Osteoblast (primary cell): Measurements from ENCODE around the gene TRAK1. TPM values are rescaled to one million over a fixed set of nuclear protein-coding genes. Genes with fewer than 3 reads are reported as not detected.

Experiments
- DNase-seq: peaks from one replicate; pipeline ENCODE4 v3.0.0; 2011; ENCODE audit warnings: low spot score, mixed read lengths; ENCODE audit not compliant: insufficient read length; ENCODE audit errors: missing footprints
- H2AFZ ChIP-seq: 2 replicates; pipeline ENCODE4 v1.6.0; 2011; ENCODE audit warnings: mild to moderate bottlenecking, low read length
- H3K27ac ChIP-seq: 2 replicates; pipeline ENCODE4 v1.5.1; 2011; ENCODE audit warnings: mild to moderate bottlenecking, low read depth, low read length, moderate library complexity
- H3K27me3 ChIP-seq: 2 replicates; pipeline ENCODE4 v1.6.0; 2012; ENCODE audit warnings: mild to moderate bottlenecking, control low read depth, inconsistent platforms, low read length, moderate library complexity; ENCODE audit not compliant: insufficient read depth
- H3K36me3 ChIP-seq: 2 replicates; pipeline ENCODE4 v1.5.1; 2011; ENCODE audit warnings: mild to moderate bottlenecking, low read length, control low read depth, moderate library complexity; ENCODE audit not compliant: insufficient read depth
- H3K4me1 ChIP-seq: 2 replicates; pipeline ENCODE4 v1.5.1; 2011; ENCODE audit warnings: mild to moderate bottlenecking, low read length, control low read depth, moderate library complexity; ENCODE audit not compliant: insufficient read depth
- H3K4me2 ChIP-seq: 2 replicates; pipeline ENCODE4 v1.6.0; 2011; ENCODE audit warnings: mild to moderate bottlenecking, low read length; ENCODE audit not compliant: insufficient read depth
- H3K4me3 ChIP-seq: fragments of 200-600 bp; sonication (generic); 3 replicates; pipeline ENCODE4 v1.5.1; 2012; ENCODE audit warnings: mild to moderate bottlenecking, low read length, inconsistent platforms; ENCODE audit not compliant: insufficient read depth
- H3K79me2 ChIP-seq: 2 replicates; pipeline ENCODE4 v1.6.0; 2012; ENCODE audit warnings: mild to moderate bottlenecking, low read length, control low read depth, inconsistent platforms; ENCODE audit not compliant: insufficient read depth
- H3K9me3 ChIP-seq: 2 replicates; pipeline ENCODE4 v1.5.1; 2011; ENCODE audit warnings: low read depth, low read length, control low read depth
- H4K20me1 ChIP-seq: 2 replicates; pipeline ENCODE4 v1.6.0; 2012; ENCODE audit warnings: mild to moderate bottlenecking, low read length, control low read depth; ENCODE audit not compliant: insufficient read depth
- total RNA-seq: library from RNA; depleted of rRNA; stranded (reverse); fragments of >200 nt; gene quantifications from 2 replicates; pipeline ENCODE4 v1.2.3, GENCODE V29; 2012
- TF ChIP-seq, protein P1 (sequence below): IDR thresholded peaks from 2 replicates; pipeline ENCODE4 v1.5.1; 2011; ENCODE audit warnings: mild to moderate bottlenecking, low read depth, low read length, moderate library complexity; ENCODE audit errors: extremely low read depth

TRAK1 gene
- total RNA-seq, 1 donor: 60.4 TPM

DNA sequence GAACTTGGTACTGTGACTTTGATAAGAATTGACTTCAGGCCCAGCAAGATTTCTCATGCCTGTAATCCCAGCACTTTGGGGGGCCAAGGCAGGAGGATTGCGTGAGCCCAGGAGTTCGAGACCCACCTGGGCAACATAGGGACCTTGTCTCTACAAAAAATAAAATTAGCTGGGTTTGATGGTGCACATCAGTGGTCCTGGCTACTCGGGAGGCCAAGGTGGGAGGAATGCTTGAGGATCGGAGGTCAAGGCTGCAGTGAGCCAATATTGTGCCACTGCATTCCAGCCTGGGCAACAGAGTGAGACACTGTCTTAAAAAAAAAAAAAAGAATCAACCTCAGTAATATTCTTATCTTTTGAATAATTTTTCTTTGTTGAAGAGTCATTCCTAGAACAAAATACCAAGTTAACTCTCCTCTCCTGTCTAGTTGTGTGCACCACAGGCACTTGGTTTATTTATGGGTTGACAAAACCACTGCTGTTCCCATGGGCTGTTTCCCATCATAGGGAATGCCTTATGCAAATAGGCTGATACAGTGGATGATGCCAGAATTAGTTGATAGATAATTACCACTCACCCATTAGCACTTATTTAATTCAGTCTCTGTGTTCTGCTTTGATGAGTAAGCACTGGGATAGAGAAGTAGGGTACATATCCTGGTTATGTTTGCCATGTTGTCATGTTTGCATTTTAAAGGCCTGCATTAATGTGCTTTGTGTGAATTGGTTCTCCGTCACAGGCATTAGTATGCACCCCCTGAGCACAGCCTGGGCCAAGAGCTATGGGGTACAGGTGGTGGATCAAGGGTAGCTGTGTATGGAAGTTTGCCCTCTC lies 32.9 kb downstream of the TRAK1 start:
- H3K36me3 ChIP-seq: peaks cover 21% of the 10 kb centered on the region
- peaks cover 5% of the 10 kb centered on the region for H3K4me1 ChIP-seq
- peaks cover 24% of the 10 kb centered on the region for H4K20me1 ChIP-seq
- TF ChIP-seq, protein P1, sequence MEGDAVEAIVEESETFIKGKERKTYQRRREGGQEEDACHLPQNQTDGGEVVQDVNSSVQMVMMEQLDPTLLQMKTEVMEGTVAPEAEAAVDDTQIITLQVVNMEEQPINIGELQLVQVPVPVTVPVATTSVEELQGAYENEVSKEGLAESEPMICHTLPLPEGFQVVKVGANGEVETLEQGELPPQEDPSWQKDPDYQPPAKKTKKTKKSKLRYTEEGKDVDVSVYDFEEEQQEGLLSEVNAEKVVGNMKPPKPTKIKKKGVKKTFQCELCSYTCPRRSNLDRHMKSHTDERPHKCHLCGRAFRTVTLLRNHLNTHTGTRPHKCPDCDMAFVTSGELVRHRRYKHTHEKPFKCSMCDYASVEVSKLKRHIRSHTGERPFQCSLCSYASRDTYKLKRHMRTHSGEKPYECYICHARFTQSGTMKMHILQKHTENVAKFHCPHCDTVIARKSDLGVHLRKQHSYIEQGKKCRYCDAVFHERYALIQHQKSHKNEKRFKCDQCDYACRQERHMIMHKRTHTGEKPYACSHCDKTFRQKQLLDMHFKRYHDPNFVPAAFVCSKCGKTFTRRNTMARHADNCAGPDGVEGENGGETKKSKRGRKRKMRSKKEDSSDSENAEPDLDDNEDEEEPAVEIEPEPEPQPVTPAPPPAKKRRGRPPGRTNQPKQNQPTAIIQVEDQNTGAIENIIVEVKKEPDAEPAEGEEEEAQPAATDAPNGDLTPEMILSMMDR: no peak
- DNase-seq: no peak
- no peak overlapping the region for H3K27ac ChIP-seq
- no peak overlapping the region for H2AFZ ChIP-seq
- peaks cover 43% of the 10 kb centered on the region for H3K79me2 ChIP-seq
- H3K4me2 ChIP-seq: no peak overlapping the region
- no peaks in the 10 kb centered on the region for H3K27me3 ChIP-seq
- H3K4me3 ChIP-seq: no peak overlapping the region
- no peaks in the 10 kb centered on the region for H3K9me3 ChIP-seq

DNA sequence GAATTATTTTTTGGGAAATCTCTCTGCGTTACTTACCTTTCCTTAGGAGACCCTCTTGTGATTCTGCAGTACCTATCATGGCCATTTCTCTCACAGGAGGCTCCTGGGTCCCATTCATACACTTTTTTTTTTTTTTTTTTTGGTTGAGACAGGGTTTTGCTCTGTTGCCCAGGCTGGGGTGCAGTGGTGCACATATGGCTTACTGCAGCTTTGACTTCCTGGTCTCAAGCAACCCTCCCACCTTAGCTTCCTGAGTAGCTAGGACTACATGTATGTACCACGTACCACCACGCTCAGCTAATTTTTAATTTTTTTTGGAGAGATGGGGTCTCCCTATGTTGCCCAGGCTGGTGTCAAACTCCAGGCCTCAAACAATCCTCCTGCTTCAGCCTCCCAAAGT lies 36.1 kb downstream of the TRAK1 start:
- peaks cover 21% of the 10 kb centered on the region for H3K36me3 ChIP-seq
- H3K9me3 ChIP-seq: no peaks in the 10 kb centered on the region
- H4K20me1 ChIP-seq: peaks cover 26% of the 10 kb centered on the region
- H3K27ac ChIP-seq: no peak overlapping the region
- no peak overlapping the region for H3K4me2 ChIP-seq
- DNase-seq: no peak
- H3K27me3 ChIP-seq: no peaks in the 10 kb centered on the region
- no peak overlapping the region for H3K4me3 ChIP-seq
- H3K79me2 ChIP-seq: peaks cover 48% of the 10 kb centered on the region
- TF ChIP-seq, protein P1: no peak
- peaks cover 5% of the 10 kb centered on the region for H3K4me1 ChIP-seq
- no peak overlapping the region for H2AFZ ChIP-seq

DNA sequence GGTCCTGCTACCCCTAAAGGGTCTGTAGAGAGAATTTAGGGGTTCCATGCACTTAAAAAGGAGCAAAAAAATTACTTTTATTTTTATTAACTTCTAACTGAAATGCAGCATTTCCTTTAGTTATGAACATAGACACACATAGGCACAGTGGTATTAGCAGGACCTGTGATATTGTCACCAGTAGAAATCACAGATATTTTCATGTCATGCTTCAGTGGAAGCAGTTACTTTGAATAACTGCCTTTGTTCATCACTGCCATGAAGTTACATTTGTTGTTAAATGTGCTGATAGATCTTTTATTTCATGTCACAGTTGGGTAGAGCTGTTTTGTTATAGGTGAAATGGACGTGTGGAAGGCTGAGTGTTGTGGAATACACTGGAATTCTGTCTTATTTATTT lies 37.4 kb downstream of the TRAK1 start:
- peaks cover 32% of the 10 kb centered on the region for H4K20me1 ChIP-seq
- H3K4me2 ChIP-seq: no peak overlapping the region
- TF ChIP-seq, protein P1: no peak
- no peaks in the 10 kb centered on the region for H3K9me3 ChIP-seq
- no peak overlapping the region for H3K27ac ChIP-seq
- H2AFZ ChIP-seq: no peak overlapping the region
- no peaks in the 10 kb centered on the region for H3K4me1 ChIP-seq
- peaks cover 40% of the 10 kb centered on the region for H3K79me2 ChIP-seq
- H3K4me3 ChIP-seq: no peak overlapping the region
- DNase-seq: no peak
- peaks cover 21% of the 10 kb centered on the region for H3K36me3 ChIP-seq
- H3K27me3 ChIP-seq: no peaks in the 10 kb centered on the region
